PFSK-1 (cell line): ENCODE measurements around the gene GLP1R.

ENCODE experiments used
- FOXP2 ChIP-seq: optimal IDR thresholded peaks from 2 replicates; pipeline ENCODE3; 2011; ENCODE audit warnings: borderline replicate concordance, control low read depth, inconsistent platforms; ENCODE audit not compliant: insufficient read depth; ENCODE audit errors: extremely low read length, extremely low read depth
- POLR2AphosphoS5 ChIP-seq: IDR thresholded peaks from 2 replicates; pipeline ENCODE4 v1.6.1; 2012; ENCODE audit warnings: low read depth, mild to moderate bottlenecking, control low read depth, low read length, moderate library complexity
- SIN3A ChIP-seq: IDR thresholded peaks from 2 replicates; pipeline ENCODE4 v1.6.1; 2012; ENCODE audit warnings: mild to moderate bottlenecking, low read length, moderate library complexity, borderline replicate concordance; ENCODE audit not compliant: insufficient read depth
- TAF1 ChIP-seq: IDR thresholded peaks from 2 replicates; pipeline ENCODE4 v1.6.1; 2012; ENCODE audit warnings: low read length, control low read depth, borderline replicate concordance; ENCODE audit not compliant: insufficient read depth
- TF ChIP-seq, protein P1 (sequence below), 2 experiments: IDR thresholded peaks; 2 replicates each; pipeline versions ENCODE4 v1.6.1 to v1.8.0; 2011 to 2012; ENCODE audit warnings: low read depth in 2 of 2, low read length in 2 of 2, control low read depth in 1 of 2, inconsistent platforms in 1 of 2, mild to moderate bottlenecking in 1 of 2, moderate library complexity in 1 of 2; ENCODE audit not compliant: insufficient read depth in 1 of 2

The GLP1R gene

DNA sequence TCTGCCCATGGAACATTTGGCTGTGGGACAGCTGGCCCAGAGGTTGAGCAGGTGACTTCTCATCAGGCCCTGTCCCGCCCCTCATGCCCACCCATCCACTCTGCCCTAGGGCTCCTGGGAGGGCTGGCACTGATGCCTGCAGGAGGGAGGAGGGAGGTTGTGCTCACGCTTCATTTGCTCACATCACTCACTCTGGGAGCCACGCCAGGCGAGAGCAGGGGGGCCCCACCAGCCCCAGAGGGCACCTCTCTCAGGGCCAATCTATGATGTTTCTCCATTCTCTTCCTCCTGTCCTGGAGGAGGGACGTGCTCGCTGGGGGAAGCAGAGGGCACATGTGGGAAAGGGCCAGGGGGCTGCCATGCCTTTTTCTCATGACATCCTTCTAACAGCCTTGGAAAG is 10.9 kb upstream of the GLP1R start:
- TF ChIP-seq POLR2AphosphoS5 (no peak), SIN3A (no peak), FOXP2 (no peak)
- TF ChIP-seq, protein P1, sequence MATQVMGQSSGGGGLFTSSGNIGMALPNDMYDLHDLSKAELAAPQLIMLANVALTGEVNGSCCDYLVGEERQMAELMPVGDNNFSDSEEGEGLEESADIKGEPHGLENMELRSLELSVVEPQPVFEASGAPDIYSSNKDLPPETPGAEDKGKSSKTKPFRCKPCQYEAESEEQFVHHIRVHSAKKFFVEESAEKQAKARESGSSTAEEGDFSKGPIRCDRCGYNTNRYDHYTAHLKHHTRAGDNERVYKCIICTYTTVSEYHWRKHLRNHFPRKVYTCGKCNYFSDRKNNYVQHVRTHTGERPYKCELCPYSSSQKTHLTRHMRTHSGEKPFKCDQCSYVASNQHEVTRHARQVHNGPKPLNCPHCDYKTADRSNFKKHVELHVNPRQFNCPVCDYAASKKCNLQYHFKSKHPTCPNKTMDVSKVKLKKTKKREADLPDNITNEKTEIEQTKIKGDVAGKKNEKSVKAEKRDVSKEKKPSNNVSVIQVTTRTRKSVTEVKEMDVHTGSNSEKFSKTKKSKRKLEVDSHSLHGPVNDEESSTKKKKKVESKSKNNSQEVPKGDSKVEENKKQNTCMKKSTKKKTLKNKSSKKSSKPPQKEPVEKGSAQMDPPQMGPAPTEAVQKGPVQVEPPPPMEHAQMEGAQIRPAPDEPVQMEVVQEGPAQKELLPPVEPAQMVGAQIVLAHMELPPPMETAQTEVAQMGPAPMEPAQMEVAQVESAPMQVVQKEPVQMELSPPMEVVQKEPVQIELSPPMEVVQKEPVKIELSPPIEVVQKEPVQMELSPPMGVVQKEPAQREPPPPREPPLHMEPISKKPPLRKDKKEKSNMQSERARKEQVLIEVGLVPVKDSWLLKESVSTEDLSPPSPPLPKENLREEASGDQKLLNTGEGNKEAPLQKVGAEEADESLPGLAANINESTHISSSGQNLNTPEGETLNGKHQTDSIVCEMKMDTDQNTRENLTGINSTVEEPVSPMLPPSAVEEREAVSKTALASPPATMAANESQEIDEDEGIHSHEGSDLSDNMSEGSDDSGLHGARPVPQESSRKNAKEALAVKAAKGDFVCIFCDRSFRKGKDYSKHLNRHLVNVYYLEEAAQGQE (IDR thresholded peaks at IDR 0.05; ENCODE audit: insufficient read depth in 1 of 2, low read depth in 2 of 2, low read length in 2 of 2), result no peak

DNA sequence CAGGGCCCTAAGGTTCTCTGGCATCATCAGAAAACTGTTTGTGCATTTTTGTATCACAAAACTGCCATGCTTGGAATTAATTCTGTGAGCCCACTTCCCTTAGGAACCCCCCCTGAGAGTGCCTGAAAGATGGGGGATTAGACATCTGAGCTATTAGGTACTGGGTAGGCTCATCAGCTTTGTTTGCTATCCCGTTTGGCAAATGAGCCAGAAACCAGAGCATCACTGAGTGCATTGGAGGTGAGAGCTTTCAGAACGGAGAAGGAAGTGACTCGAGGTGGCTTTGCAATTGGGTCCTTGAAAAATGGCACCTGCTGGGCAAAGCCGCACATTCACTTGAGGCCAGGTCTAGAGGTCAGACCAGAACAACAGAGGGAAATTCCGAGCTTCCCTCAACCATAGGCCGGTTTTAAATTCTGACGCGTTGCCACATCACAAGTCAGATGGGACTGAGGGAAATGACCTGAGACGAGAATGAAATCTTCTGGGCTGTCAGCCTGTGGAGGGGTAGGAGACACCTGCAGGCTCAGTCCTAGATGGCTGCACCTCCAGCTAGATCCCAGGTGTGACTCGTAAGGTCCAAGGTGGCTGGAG is 8.4 kb upstream of the GLP1R start:
- TF ChIP-seq FOXP2 (no peak), TAF1 (no peak), SIN3A (no peak), POLR2AphosphoS5 (no peak)
- TF ChIP-seq, protein P1 (IDR thresholded peaks at IDR 0.05; ENCODE audit: insufficient read depth in 1 of 2, low read depth in 2 of 2, low read length in 2 of 2), result no peak

DNA sequence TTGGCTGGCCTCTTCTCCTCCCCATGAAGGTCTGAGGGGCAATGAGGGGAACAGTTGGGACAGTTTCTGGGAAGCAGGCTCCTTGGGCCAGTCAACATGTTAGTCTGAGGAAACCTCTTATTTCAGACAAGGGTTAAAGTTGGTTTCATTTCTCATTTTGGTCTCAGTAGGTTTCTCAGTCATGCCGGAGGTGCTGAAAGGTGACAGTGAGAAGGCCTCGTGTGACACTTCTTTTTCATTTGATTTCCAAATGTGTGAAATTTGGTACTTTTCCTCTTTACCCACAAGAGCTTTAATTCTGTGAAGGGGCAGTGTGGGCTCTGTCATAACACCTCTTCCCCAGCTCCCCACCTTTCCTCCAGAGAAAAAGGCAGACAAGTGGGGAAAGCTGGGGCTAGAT is 7.5 kb upstream of the GLP1R start:
- no peak for TF ChIP-seq TAF1
- TF ChIP-seq, protein P1 (IDR thresholded peaks at IDR 0.05; ENCODE audit: insufficient read depth in 1 of 2, low read depth in 2 of 2, low read length in 2 of 2), result no peak
- TF ChIP-seq POLR2AphosphoS5, result no peak
- TF ChIP-seq FOXP2, result no peak

DNA sequence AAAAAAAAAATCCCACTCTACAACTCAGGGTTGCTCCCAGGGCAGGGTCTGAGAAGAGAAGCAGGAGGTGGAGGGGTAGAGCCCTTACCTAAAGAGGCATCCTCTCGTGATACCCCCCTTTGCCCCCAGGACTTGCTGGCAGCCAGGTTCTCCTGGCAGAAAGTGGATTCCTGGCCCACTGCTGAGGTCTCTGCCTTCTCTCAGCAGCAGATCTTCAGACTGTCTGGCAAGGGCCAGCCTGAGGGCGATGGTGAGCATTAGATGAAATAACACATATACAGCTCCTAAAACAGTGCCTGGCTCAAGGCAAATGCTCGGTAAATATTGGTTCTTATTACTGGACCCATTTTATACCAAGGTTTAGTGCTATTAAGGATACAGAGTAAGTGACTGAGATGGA is 4.8 kb upstream of the GLP1R start:
- no peak for TF ChIP-seq POLR2AphosphoS5
- TF ChIP-seq SIN3A, result no peak
- TF ChIP-seq, protein P1 (IDR thresholded peaks at IDR 0.05; ENCODE audit: insufficient read depth in 1 of 2, low read depth in 2 of 2, low read length in 2 of 2), result no peak
- TF ChIP-seq TAF1, result no peak
- no peak for TF ChIP-seq FOXP2

DNA sequence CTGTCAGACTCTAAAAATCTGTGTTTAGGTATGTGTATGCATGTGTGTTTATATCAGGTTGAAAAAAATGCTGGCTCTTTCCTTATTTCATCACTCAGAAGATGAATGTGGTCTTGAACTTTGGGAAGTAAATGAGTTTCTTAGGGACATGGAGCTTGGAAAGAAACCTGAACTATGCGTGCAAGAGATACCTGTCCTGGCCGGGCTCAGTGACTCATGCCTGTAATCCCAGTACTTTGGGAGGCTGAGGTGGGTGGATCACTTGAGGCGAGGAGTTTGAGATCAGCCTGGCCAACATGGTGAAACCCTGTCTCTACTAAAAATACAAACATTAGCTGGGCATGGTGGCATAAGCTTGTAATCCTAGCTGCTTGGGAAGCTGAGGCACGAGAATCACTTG is 4.4 kb upstream of the GLP1R start:
- TF ChIP-seq TAF1, result no peak
- TF ChIP-seq SIN3A, result no peak
- no peak for TF ChIP-seq FOXP2
- no peak for TF ChIP-seq POLR2AphosphoS5
- TF ChIP-seq, protein P1 (IDR thresholded peaks at IDR 0.05; ENCODE audit: insufficient read depth in 1 of 2, low read depth in 2 of 2, low read length in 2 of 2), result no peak
